Measurements from ENCODE around the gene RAP1GAP2.
"Not testable (repeated sequence)": the region's sequence is repeated elsewhere in the genome, so short reads cannot be mapped to it uniquely, and the experiment has no call there.

RAP1GAP2 gene

GRCh38 chr17:2808367-2809335 is 12.4 kb downstream of the RAP1GAP2 start:
- no peak for TF ChIP-seq SPI1 (IDR thresholded peaks at IDR 0.05; ENCODE audit: low read depth, low read length)
- no peak for TF ChIP-seq POLR2A (IDR thresholded peaks at IDR 0.05; ENCODE audit: low read depth, low read length)
- TF ChIP-seq TAF1 (IDR thresholded peaks at IDR 0.05; ENCODE audit: low read depth, low read length) = no peak
- TF ChIP-seq POU2F2 (IDR thresholded peaks at IDR 0.05; ENCODE audit: low read depth, low read length) = no peak
- no peak for TF ChIP-seq PAX5 (IDR thresholded peaks at IDR 0.05; ENCODE audit: insufficient read depth, low read length, severe bottlenecking)
- TF ChIP-seq POLR2AphosphoS5 (IDR thresholded peaks at IDR 0.05; ENCODE audit: low read depth, low read length) = no peak
- FAIRE-seq (no peak), DNase-seq (ENCODE audit: insufficient read length, low spot score) (no peak)

GRCh38 chr17:2809337-2809736 is 13.1 kb downstream of the RAP1GAP2 start:
- FAIRE-seq (no peak), DNase-seq (ENCODE audit: insufficient read length, low spot score) (no peak)
- TF ChIP-seq TAF1 (IDR thresholded peaks at IDR 0.05; ENCODE audit: low read depth, low read length) (no peak), PAX5 (IDR thresholded peaks at IDR 0.05; ENCODE audit: insufficient read depth, low read length, severe bottlenecking) (no peak), SPI1 (IDR thresholded peaks at IDR 0.05; ENCODE audit: low read depth, low read length) (no peak), POLR2AphosphoS5 (IDR thresholded peaks at IDR 0.05; ENCODE audit: low read depth, low read length) (no peak), POU2F2 (IDR thresholded peaks at IDR 0.05; ENCODE audit: low read depth, low read length) (no peak), POLR2A (IDR thresholded peaks at IDR 0.05; ENCODE audit: low read depth, low read length) (no peak)

- FAIRE-seq (no peak), DNase-seq (ENCODE audit: insufficient read length, low spot score) (no peak)
- no peak for TF ChIP-seq SPI1 (IDR thresholded peaks at IDR 0.05; ENCODE audit: low read depth, low read length)
- no peak for TF ChIP-seq PAX5 (IDR thresholded peaks at IDR 0.05; ENCODE audit: insufficient read depth, low read length, severe bottlenecking)
- no peak for TF ChIP-seq TAF1 (IDR thresholded peaks at IDR 0.05; ENCODE audit: low read depth, low read length)
- TF ChIP-seq POU2F2 (IDR thresholded peaks at IDR 0.05; ENCODE audit: low read depth, low read length) = no peak
- no peak for TF ChIP-seq POLR2AphosphoS5 (IDR thresholded peaks at IDR 0.05; ENCODE audit: low read depth, low read length)
- TF ChIP-seq POLR2A (IDR thresholded peaks at IDR 0.05; ENCODE audit: low read depth, low read length) = no peak
Measured at GRCh38 chr17:2814049-2814448, 17.8 kb downstream of the RAP1GAP2 start.

- DNase-seq (ENCODE audit: insufficient read length, low spot score) = peak; percentile 66
- peak; percentile 97 for FAIRE-seq
- TF ChIP-seq POLR2AphosphoS5 (IDR thresholded peaks at IDR 0.05; ENCODE audit: low read depth, low read length) = no peak
- TF ChIP-seq PAX5 (IDR thresholded peaks at IDR 0.05; ENCODE audit: insufficient read depth, low read length, severe bottlenecking) = no peak
- no peak for TF ChIP-seq POLR2A (IDR thresholded peaks at IDR 0.05; ENCODE audit: low read depth, low read length)
- no peak for TF ChIP-seq POU2F2 (IDR thresholded peaks at IDR 0.05; ENCODE audit: low read depth, low read length)
- TF ChIP-seq TAF1 (IDR thresholded peaks at IDR 0.05; ENCODE audit: low read depth, low read length) = no peak
- TF ChIP-seq SPI1 (IDR thresholded peaks at IDR 0.05; ENCODE audit: low read depth, low read length) = no peak
Measured at GRCh38 chr17:2814481-2815341, 18.5 kb downstream of the RAP1GAP2 start.

- FAIRE-seq = no peak
- DNase-seq (ENCODE audit: insufficient read length, low spot score) = no peak
- TF ChIP-seq POU2F2 (IDR thresholded peaks at IDR 0.05; ENCODE audit: low read depth, low read length) (no peak), TAF1 (IDR thresholded peaks at IDR 0.05; ENCODE audit: low read depth, low read length) (no peak), POLR2AphosphoS5 (IDR thresholded peaks at IDR 0.05; ENCODE audit: low read depth, low read length) (no peak), PAX5 (IDR thresholded peaks at IDR 0.05; ENCODE audit: insufficient read depth, low read length, severe bottlenecking) (no peak), SPI1 (IDR thresholded peaks at IDR 0.05; ENCODE audit: low read depth, low read length) (no peak), POLR2A (IDR thresholded peaks at IDR 0.05; ENCODE audit: low read depth, low read length) (no peak)
Measured at GRCh38 chr17:2815781-2816185, 19.5 kb downstream of the RAP1GAP2 start.

GRCh38 chr17:2816688-2817087 is 20.4 kb downstream of the RAP1GAP2 start:
- TF ChIP-seq SPI1 (IDR thresholded peaks at IDR 0.05; ENCODE audit: low read depth, low read length) (peak; percentile 59), TAF1 (IDR thresholded peaks at IDR 0.05; ENCODE audit: low read depth, low read length) (no peak)
- FAIRE-seq (no peak), DNase-seq (ENCODE audit: insufficient read length, low spot score) (no peak)

- DNase-seq (ENCODE audit: insufficient read length, low spot score); FAIRE-seq: not testable (repeated sequence)
Measured at GRCh38 chr17:2819294-2819693, 23.1 kb downstream of the RAP1GAP2 start.

GRCh38 chr17:2819921-2820501 is 23.8 kb downstream of the RAP1GAP2 start:
- no peak for FAIRE-seq
- TF ChIP-seq PAX5 (IDR thresholded peaks at IDR 0.05; ENCODE audit: insufficient read depth, low read length, severe bottlenecking) (no peak), SPI1 (IDR thresholded peaks at IDR 0.05; ENCODE audit: low read depth, low read length) (no peak), TAF1 (IDR thresholded peaks at IDR 0.05; ENCODE audit: low read depth, low read length) (no peak), POLR2A (IDR thresholded peaks at IDR 0.05; ENCODE audit: low read depth, low read length) (no peak), POLR2AphosphoS5 (IDR thresholded peaks at IDR 0.05; ENCODE audit: low read depth, low read length) (no peak), POU2F2 (IDR thresholded peaks at IDR 0.05; ENCODE audit: low read depth, low read length) (no peak)
- no peak for DNase-seq (ENCODE audit: insufficient read length, low spot score)

GRCh38 chr17:2821868-2822267 is 25.6 kb downstream of the RAP1GAP2 start:
- TF ChIP-seq POLR2A (IDR thresholded peaks at IDR 0.05; ENCODE audit: low read depth, low read length) = no peak
- no peak for TF ChIP-seq TAF1 (IDR thresholded peaks at IDR 0.05; ENCODE audit: low read depth, low read length)
- TF ChIP-seq SPI1 (IDR thresholded peaks at IDR 0.05; ENCODE audit: low read depth, low read length) = no peak
- no peak for TF ChIP-seq POU2F2 (IDR thresholded peaks at IDR 0.05; ENCODE audit: low read depth, low read length)
- TF ChIP-seq PAX5 (IDR thresholded peaks at IDR 0.05; ENCODE audit: insufficient read depth, low read length, severe bottlenecking) = no peak
- no peak for TF ChIP-seq POLR2AphosphoS5 (IDR thresholded peaks at IDR 0.05; ENCODE audit: low read depth, low read length)
- FAIRE-seq = no peak
- no peak for DNase-seq (ENCODE audit: insufficient read length, low spot score)
